Colonic mucosa (tissue), 4 donors: ENCODE results near the gene SH3BP2. TPM values are rescaled to one million over a fixed set of nuclear protein-coding genes. Genes with fewer than 3 reads are reported as not detected.
"Not testable (repeated sequence)": the region's sequence is repeated elsewhere in the genome, so short reads cannot be mapped to it uniquely, and the experiment has no call there.

Experiments
- DNase-seq: peaks from one replicate; pipeline ENCODE4 v3.0.0-alpha.2; 2020
- H3K27ac ChIP-seq: fragments of 200-600 bp; one replicate; pipeline ENCODE4 v1.8.0; 2021
- H3K27me3 ChIP-seq: fragments of 200-600 bp; one replicate; pipeline ENCODE4 v1.8.0; 2021
- H3K36me3 ChIP-seq: fragments of 200-600 bp; one replicate; pipeline ENCODE4 v1.8.0; 2021
- H3K4me1 ChIP-seq: fragments of 200-600 bp; one replicate; pipeline ENCODE4 v1.8.0; 2021; ENCODE audit warnings: mild to moderate bottlenecking
- H3K4me3 ChIP-seq: fragments of 200-600 bp; one replicate; pipeline ENCODE4 v1.8.0; 2021
- H3K9ac ChIP-seq, 2 donors: one replicate each; pipeline ENCODE4 v1.7.0; 2013; ENCODE audit warnings: control low read depth in 2 of 2, low read depth in 2 of 2, low read length in 2 of 2
- H3K9me3 ChIP-seq: fragments of 200-600 bp; one replicate; pipeline ENCODE4 v1.8.0; 2021
- CTCF ChIP-seq: fragments of 200-600 bp; IDR thresholded peaks from one replicate; pipeline ENCODE4 v1.8.0; 2022; ENCODE audit warnings: antibody characterized with exemption, mild to moderate bottlenecking
- intact Hi-C: fragments of 100-400 bp; cut with DNase I; formaldehyde crosslinking; loops from one replicate; pipeline ENCODE4 v1.14.1; 2022
- total RNA-seq, 2 donors: library from RNA; stranded (reverse); fragmentation: NEBNext Ultra II Directional in 1 of 2; extraction: Animal tissue kit (Norgen Biotek cat#: 25700) in 1 of 2; gene quantifications; one replicate each; pipeline ENCODE4 v1.2.1, GENCODE V29; 2021
- donor health status: healthy.
- donor health status: DM: no; HTN: no; CAD: no.
- donor health status: DM: no; HTN: no; CAD: no.

SH3BP2 gene
- total RNA-seq, 2 donors from 2014 or later = 62.2 to 70.8 TPM

GRCh38 chr4:2761035-2761923 is 31.6 kb upstream of the SH3BP2 start:
- Histone ChIP-seq H3K9me3 (no peaks in the 10 kb centered on the region), H3K4me1 (peaks cover 14% of the 10 kb centered on the region), H3K27me3 (no peaks in the 10 kb centered on the region), H3K36me3 (no peaks in the 10 kb centered on the region), H3K9ac (peak overlapping the region; percentile 12 to 77), H3K4me3 (no peak overlapping the region), H3K27ac (peak overlapping the region; percentile 95)
- intact Hi-C loops = loop anchor here (5.0 kb wide), 1 partner anchor 171 kb away; no protein-coding TSS in a partner anchor
- DNase-seq = peak; percentile 94
- no peak for TF ChIP-seq CTCF

GRCh38 chr4:2762048-2762447 is 30.8 kb upstream of the SH3BP2 start:
- Histone ChIP-seq H3K4me1 (peaks cover 8% of the 10 kb centered on the region), H3K4me3 (no peak overlapping the region), H3K27me3 (no peaks in the 10 kb centered on the region), H3K9ac (peak overlapping the region; percentile 20 to 77), H3K9me3 (no peaks in the 10 kb centered on the region), H3K36me3 (no peaks in the 10 kb centered on the region), H3K27ac (peak overlapping the region; percentile 95)
- no peak for TF ChIP-seq CTCF
- no peak for DNase-seq
- intact Hi-C loops = loop anchor here (5.0 kb wide), 1 partner anchor 170 kb away; no protein-coding TSS in a partner anchor

- not testable (repeated sequence) for H3K9me3 ChIP-seq, H3K9ac ChIP-seq, DNase-seq, H3K27me3 ChIP-seq, H3K4me3 ChIP-seq, H3K36me3 ChIP-seq, H3K4me1 ChIP-seq
- intact Hi-C loops = loop anchor here (5.0 kb wide), 1 partner anchor 170 kb away; no protein-coding TSS in a partner anchor
- peak overlapping the region; percentile 95 for H3K27ac ChIP-seq
Observed at GRCh38 chr4:2762486-2763370, 30.2 kb upstream of the SH3BP2 start.

- Histone ChIP-seq H3K9me3 (no peaks in the 10 kb centered on the region), H3K9ac (peak overlapping the region; percentile 37 to 38), H3K36me3 (no peaks in the 10 kb centered on the region), H3K27ac (peak overlapping the region; percentile 11), H3K27me3 (no peaks in the 10 kb centered on the region), H3K4me1 (peaks cover 8% of the 10 kb centered on the region), H3K4me3 (peak overlapping the region; percentile 21)
- TF ChIP-seq CTCF = no peak
- intact Hi-C loops = loop anchor here (5.0 kb wide), 1 partner anchor 169 kb away; no protein-coding TSS in a partner anchor
- no peak for DNase-seq
Observed at GRCh38 chr4:2763511-2763967, 29.3 kb upstream of the SH3BP2 start.

- no peak for TF ChIP-seq CTCF
- Histone ChIP-seq H3K27ac (no peak overlapping the region), H3K36me3 (no peaks in the 10 kb centered on the region), H3K9me3 (no peaks in the 10 kb centered on the region), H3K4me1 (peaks cover 8% of the 10 kb centered on the region), H3K4me3 (no peak overlapping the region), H3K9ac (no peak overlapping the region), H3K27me3 (no peaks in the 10 kb centered on the region)
- no peak for DNase-seq
- intact Hi-C loops = no loop called here
Observed at GRCh38 chr4:2765832-2766526, 26.9 kb upstream of the SH3BP2 start.
